Measurements from ENCODE around the gene CHST15. TPM values are rescaled to one million over a fixed set of nuclear protein-coding genes. Genes with fewer than 3 reads are reported as not detected.

Gene CHST15
- total RNA-seq, 1 donor: 16.4 TPM

- no peak for DNase-seq (ENCODE audit: low read depth)
- no peak for TF ChIP-seq CTCF (IDR thresholded peaks at IDR 0.05; ENCODE audit: insufficient read depth, low read depth, low read length)
- H3K4me3 ChIP-seq (ENCODE audit: low read depth, low read length): no peak overlapping the region
Measured at GRCh38 chr10:124010563-124011131, 82.8 kb downstream of the CHST15 start.

- no peak overlapping the region for H3K4me3 ChIP-seq (ENCODE audit: low read depth, low read length)
- DNase-seq (ENCODE audit: low read depth): no peak
- TF ChIP-seq CTCF (IDR thresholded peaks at IDR 0.05; ENCODE audit: insufficient read depth, low read depth, low read length): no peak
Measured at GRCh38 chr10:124010024-124010423, 83.4 kb downstream of the CHST15 start.

GRCh38 chr10:124009231-124010015 is 84.0 kb downstream of the CHST15 start:
- no peak overlapping the region for H3K4me3 ChIP-seq (ENCODE audit: low read depth, low read length)
- no peak for DNase-seq (ENCODE audit: low read depth)
- no peak for TF ChIP-seq CTCF (IDR thresholded peaks at IDR 0.05; ENCODE audit: insufficient read depth, low read depth, low read length)

GRCh38 chr10:124008681-124009080 is 84.7 kb downstream of the CHST15 start:
- H3K4me3 ChIP-seq (ENCODE audit: low read depth, low read length): no peak overlapping the region
- no peak for DNase-seq (ENCODE audit: low read depth)
- no peak for TF ChIP-seq CTCF (IDR thresholded peaks at IDR 0.05; ENCODE audit: insufficient read depth, low read depth, low read length)

- TF ChIP-seq CTCF (IDR thresholded peaks at IDR 0.05; ENCODE audit: insufficient read depth, low read depth, low read length): no peak
- no peak overlapping the region for H3K4me3 ChIP-seq (ENCODE audit: low read depth, low read length)
- no peak for DNase-seq (ENCODE audit: low read depth)
Measured at GRCh38 chr10:124008187-124008586, 85.2 kb downstream of the CHST15 start.

GRCh38 chr10:124007773-124008145 is 85.6 kb downstream of the CHST15 start:
- no peak for TF ChIP-seq CTCF (IDR thresholded peaks at IDR 0.05; ENCODE audit: insufficient read depth, low read depth, low read length)
- no peak for DNase-seq (ENCODE audit: low read depth)
- no peak overlapping the region for H3K4me3 ChIP-seq (ENCODE audit: low read depth, low read length)
